T-helper 9 cell (primary cell): ENCODE measurements around the gene WNK3.

Source experiments
- DNase-seq: peaks from one replicate; pipeline ENCODE4 v3.0.0-alpha.2; 2020

WNK3 gene

DNA sequence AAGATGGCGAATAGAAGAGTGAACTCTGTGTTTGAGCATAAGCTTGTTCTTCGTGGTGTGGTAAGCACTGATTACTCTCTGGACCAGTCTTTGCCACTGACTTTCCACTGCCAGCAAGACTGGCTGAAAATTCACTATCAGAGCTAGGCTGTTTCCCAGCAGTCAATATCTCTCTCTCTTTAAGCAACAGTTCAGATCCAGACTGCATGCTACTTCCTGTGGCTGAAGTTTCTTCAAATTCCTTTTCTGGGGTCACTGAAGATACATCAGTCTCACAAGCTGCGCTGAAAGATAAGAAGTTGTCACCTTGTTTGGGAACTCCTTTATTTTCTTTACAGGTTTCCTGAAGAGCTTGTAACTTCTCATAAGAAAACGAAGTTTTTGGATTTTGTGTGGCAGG, 120.8 kb downstream of the WNK3 start:
- no peak for DNase-seq

DNA sequence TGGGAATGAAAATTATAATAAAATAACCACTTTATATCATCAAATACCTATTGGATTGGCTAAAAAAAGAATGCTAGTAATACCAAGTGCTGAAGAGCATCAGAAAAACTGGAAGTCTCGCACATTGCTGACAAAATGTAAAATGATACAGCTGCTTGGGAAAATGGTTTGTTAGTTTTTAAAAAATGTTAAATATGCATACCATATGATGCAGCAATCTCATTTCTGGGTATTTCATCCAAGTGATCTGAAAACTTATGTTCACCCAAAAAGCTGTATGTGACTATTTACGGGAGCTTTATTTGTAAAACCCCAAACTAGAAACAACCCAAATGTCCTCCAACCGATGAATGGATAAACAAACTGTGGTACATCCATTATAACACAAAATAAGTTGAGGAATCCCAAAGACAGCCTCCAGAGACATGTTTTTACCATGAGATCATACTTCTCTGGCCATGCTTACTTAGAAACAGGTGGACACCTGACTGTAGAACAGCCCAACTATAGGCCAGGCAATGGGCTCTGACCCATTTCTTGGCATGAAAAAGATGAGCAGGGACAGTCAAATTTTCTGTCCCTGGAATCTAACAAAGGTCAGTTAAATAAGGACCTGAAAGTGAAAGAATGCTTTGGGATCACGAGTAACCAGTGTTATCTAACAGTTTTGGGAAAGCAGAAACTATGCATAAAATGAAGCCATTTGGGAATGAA, 127.3 kb downstream of the WNK3 start:
- no peak for DNase-seq

DNA sequence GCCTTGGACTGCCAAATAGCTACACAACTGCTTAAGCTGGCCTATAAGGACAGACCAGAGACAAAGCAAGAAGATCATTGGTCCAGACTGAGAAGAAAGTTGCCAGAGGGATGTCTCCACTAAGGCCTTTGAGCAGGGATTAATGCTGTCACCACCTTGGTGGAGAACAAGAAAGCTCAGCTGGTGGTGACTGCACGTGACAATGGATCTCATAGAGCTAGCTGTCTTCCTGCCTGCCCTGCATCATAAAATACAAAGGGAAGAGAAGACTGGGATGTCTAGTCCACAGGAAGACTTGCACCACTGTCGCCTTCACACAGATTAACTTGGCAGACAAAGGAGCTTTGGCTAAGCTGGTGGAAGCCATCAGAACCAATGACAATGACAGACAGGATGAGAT, 134.3 kb downstream of the WNK3 start:
- no peak for DNase-seq

DNA sequence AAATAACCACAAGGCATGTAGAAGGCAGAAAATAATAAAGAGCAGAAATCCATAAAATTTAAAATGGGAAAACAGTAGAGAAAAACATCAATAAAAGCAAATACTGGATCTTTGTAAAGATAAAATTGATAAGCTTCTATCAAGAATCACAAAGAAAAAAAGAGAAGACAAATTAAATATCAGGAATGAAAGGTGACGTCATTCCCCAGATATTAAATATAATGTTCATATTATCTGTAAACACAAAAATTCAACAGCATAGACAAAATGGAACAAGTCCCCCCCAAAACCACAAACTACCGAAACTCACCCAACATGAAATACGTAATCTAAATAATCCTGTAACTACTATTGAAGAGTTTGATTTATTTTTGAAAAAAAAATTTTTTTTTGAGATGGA, 144.2 kb downstream of the WNK3 start:
- DNase-seq, result no peak

DNA sequence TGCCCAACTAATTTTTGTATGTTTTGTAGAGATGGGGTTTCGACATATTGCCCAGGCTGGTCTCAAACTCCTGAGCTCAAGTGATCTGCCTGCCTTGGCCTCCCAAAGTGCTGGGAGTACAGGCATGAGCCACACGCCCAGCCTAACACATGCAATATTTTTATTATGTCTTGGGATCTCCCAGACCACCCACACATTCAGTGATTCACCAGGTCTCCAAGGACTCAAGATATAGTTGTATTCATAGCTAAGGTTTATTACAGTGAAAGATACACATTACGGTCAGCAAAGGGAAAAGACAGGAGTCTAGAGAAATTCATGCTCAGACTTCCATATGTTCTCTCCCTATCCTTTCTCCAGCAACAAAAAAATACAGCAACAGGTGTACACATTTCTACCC, 149.3 kb downstream of the WNK3 start:
- DNase-seq, result no peak

DNA sequence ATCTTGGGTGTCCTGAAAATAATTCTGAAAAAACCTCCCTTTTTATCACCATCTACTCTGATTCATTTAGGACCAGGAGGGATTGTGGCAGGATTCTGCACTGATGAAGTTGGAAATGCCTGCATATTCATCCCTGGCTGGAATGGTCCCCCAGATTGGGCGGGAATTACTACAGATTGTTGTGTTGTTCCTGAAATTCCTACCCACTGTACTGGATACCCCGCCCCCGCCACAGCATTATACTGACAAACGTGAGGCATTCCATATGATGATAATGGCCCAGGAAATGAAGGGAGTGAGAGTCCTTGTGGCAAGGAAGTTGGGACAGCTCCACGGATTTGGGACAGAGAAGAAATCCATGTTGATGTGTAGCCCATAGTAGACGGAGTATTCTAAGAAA, 159.6 kb downstream of the WNK3 start:
- no peak for DNase-seq

DNA sequence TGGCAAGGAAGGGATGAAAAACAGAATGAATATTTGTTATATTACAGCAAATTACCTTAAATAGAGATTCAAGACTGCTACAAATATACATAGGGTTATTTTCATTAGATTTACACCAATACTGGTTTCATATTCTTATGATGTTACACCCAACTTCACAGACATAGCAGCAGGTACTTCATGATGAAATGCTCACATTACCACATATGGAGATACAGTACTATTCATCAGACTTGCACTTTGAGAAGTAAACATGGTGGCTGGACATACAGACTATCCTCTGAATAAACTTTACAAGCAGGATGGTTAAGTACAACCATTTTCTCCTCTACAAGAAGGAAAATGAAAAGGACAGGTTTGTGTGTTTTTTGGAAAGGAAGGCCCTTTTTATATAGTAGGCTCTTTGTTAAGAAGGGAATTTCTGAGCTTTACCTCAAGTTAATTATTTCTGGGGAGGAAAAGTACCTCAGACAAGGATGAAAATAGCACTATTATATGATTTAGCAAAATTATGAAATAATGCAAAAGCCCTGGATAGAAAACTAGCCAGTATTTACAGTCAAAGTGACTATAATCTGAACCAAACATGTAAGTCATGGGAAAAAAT, 162.8 kb downstream of the WNK3 start:
- DNase-seq, result no peak

DNA sequence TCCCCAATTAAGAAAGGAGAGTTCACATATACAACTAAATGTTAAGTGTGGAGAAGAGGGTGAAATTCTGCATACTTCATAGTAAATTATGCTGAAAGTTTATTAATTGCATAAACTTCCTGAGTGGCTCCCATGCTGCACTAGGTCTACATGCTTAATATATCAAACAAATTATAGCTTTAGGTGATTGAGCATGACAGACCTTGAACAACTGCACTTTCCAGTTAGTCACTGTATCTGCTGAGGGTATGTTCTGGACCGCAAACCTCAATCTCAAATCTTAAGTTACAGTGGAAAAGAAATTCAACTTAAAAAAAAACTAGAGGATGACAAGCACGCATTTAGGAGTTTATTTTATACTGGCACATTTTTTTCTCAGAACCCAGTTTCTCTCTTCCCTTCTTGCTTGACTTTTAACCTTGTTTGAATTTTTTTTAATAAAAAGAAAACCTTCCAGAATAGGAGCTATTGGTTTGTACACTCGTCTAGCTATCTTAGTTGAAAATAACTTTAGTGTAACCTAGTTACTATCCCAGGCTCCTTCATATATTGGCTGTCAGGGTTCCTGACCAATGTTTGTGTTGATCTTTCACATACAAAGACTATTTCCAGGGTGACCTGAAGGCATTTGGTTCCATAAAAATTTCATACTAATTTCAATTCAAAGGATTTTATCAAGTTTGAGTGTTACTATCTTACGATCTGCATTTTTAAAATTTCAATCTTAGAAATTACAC, 164.6 kb downstream of the WNK3 start:
- DNase-seq, result no peak

DNA sequence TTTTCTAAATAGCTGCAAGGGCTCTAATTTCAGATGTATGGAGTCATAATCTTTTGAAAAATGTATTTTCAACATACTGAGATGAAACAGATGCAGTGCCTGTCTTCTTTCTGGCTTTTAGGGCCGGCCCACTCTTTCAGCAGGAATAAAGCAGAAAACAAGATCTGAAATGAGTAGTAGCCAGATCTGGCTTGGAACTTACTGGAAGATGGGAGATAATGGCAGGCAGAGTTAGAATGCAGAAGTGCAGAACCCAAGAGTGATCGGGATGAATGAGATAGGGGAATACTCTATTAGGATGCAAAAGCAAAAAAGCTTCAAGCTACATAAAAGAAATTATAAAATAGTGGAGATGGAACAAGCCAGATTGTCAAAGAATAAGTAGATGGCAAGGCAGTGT, 173.4 kb downstream of the WNK3 start:
- DNase-seq, result no peak

DNA sequence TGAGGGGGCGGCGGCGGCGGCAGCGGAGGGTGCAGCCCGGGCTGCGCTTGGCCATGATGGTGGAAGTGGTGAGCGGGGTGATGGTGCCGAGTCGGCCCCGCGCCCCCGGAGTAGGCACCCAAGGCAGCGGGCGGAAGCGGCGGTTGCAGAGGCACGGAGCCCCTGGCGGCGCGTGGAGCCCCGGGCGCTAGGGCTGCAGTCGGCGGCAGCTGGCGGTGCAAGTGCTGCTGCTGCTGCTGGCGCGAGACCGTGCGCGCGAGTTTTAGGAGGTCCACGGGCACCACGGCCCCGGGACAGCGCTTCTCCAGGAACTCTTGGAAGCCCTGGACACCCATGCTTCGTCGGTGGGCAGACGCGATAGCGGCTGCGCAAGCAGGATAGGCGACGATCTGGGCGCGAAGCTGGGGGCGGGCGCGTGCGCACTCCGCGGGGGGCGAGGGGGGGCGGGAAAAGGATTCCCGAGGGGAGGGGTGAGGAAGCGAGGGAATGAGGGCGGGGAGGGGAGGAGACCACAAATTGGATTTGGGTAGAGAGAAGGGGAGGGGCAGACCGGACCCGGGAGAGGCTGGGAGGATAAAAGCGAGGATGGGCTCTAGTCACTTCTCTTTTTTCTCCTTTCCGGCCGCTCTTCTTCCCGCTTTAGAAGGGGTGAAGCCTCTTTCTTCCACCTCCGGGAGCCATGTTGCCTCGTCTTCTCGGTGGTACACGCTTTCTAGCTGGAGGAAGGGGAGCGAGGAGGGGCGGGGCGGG, 174.8 kb downstream of the WNK3 start, which contains the start of gene FAM120C:
TSS of gene FAM120C (minus strand) at position 391 of the 750 bp plus-strand sequence. CDS start at position 335, 56 bp downstream.
- DNase-seq, result peak; percentile 45

DNA sequence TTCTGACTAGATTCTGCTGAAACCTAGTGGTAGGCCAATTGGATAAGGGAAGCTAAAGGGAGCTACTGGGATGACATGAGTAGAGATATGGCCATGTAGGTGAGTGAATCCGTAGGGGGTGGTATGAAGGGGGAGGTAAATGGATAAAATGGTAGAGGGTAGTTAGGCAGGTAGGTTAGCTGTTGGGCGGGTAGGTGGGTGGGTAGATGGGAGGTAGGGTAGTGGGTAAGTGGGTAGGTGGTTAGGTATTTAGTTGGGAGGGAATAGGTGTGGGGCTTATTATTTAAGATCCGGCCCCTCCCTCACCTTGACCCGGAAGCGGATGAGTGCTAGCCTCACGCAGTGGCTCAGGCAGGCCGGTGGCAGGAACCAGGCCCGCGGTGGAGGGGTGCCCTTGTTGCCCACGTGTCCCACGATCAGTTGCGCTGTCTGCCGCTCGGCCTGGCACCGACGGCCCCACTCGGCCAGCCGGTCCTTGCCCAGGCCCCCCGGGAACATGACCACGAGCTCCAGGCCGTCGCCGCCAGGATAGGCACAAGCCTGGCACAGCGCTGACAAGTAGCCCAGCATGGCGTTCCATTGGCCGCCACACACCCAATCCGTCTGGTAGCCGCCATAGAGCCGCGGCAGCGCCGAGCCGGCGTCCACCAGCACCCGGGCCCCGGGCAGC, 175.5 kb downstream of the WNK3 start:
- DNase-seq, result peak; percentile 49

DNA sequence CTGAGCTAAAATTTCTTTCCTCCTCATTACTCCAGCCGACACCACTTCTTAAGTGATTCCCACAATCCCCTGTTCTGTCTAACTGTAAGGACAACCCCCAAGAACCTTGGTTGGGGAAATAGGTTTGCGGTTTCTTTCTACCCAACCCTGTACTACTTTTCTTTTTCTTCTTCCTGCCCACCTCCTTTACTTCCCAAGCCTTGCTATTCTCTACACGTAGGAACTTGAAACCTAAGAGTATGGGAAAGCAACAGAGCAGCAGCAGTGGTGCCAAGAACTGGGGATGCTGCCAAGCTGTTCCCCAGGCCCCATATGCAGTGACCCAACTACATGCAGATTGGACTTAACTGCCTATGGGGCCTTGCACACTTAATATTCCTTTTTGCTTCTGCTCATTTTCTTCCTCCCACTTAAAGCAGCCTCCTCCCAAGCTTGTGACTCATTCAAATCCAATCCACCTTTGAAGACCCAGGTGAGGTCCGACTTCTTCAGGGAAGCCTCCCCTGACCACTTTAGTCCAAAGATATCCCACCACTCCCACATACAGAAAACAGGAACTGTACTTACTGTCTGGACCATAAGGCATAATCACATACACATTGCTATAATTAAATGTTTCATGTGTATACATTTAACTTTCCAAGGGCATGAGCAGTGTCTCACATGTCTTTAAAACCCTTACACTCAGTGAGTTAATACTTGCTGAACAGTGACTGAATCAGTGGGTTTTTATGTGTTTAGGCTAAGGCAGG, 176.5 kb downstream of the WNK3 start:
- no peak for DNase-seq

DNA sequence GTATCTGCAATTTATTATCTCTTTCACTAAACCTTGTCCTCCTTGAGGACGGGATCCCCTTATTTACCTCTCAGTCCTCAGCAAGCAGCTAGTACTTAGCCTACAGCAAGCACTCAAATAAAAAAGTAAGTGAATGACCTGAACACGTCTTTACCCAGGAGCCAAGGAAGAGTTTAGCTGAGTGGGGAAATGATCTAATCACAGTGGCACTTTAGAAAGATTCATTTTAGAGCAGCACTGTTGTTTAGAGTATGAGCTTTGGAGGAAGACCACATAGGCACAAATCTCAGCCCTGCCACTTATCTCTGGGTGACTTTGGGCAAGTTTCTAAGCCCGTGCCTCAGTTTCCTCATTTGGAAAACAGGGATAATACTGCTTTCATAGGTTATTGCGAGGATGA, 177.4 kb downstream of the WNK3 start:
- no peak for DNase-seq

DNA sequence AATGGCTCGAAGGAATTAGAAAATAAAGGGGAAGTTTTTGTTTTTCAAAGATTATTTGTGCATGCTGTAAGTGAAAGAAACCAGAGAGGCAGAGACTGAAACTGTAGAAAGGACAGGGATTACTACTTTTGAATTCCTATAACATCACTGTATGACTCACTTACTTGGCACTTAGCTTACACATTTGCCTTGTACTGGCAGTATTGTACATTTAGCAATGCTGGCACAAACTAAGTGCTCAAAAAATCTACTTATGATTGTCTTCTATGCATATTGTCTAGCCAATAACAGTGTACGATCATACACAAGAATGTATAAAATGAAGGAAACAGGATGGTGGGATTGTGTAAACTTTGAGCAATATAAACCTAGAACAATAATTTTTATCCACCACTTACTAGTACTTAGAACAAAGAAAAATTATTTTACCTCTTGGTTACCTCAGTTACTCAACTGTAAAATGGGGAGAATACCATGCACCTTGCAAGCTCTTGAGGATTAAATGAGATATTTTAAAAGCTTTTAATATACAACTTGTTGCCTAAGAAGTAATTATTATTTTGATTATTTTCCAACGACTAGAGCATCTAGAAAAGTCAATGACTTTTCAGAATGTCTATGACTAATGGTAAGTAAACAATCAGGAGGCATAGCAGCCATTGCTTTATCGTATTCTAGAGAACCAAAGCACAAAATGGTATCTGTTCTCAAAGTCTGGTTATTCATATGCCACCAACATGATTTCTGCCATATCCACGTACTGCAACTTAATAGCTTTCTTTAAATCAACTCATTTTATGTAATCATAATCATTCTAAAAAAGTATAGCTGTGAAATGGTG, 179.5 kb downstream of the WNK3 start:
- no peak for DNase-seq

DNA sequence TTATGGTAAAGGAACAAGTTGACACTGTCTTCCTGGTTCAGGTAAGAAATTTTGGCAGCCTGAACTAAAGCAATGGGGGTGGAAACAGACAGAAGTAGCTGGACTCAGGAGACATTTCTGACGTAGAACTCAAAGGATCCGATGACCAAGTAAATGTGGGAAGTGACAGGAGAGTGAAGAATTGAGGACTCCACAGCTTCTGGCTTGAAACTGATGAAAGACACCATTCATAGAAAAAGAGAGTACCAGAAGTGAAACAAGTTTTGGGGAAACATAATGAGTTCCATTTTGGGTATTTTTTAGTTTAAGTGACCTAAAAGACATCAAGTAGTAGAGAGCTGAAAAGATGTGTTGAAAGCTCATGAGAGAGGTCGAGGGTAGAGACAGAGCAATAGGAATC, 180.5 kb downstream of the WNK3 start:
- no peak for DNase-seq

DNA sequence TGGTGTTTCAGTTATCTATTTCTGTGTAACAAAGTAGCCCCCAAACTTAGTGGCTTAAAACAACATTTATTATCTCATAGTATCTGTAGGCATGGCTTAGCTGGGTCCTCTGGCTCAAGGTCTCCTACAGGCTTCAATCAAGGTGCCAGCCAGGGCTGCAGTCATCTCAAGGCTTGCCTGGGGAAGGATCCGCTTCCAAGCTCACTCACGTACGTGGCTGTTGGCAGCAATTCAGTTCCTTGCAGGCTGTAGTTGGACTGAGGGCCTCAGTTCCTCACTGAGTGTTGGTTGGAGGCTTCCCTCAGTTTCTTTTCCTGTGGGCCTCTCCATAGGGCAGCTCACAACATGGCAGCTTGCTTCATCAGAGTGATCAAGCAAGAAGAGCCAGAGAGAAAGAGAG, 184.1 kb downstream of the WNK3 start:
- no peak for DNase-seq

DNA sequence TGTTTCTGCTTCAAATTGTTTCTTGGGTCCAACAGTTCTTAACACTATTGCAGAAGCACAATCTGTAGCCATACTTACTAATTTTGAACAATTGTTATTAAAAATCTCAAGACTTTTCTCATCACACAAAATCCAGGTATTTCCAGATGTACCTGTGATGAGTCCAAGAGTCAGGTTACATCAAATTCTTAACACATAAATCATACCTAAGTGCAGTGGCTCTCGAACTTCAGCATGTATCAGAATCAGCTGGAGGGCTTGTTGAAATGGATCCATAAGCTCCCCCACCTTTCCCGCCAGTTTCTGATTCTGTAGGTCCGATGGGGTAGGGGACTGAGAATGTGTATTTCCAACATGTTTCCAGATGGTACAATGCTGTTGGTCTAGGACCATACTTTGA, 185.4 kb downstream of the WNK3 start:
- DNase-seq, result no peak

DNA sequence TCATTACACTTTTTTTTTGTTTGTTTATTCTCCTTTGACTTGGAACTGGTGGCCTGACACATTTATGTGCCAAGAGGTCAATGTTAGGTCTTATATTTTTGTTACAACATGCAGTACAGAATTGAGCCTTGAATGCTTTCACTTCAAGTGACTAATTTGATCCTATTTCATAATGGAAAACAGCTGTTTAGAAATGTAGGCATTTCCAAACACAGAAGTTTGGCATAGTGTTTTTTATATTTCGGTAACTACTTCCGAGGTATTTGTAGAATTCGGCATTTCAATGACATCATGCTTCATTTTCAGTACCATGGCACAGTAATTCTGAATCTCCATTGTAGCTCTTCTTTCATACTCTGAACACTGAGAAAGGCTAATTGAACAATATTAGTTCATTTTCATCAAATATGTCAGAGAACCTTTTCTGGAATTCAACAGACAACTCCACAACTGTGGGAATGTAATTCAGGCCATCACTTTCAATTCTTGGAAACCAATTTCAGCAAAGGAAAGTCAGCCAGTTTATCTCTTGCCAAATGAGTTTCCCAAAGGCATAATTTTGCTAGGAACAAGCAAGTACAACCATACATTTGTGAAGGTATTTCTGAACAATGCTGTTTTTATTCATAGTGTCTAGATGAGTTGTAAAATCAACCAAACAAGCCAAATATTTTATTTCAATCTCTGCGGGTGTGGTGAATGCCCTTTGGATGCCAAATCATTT, 186.2 kb downstream of the WNK3 start:
- no peak for DNase-seq

DNA sequence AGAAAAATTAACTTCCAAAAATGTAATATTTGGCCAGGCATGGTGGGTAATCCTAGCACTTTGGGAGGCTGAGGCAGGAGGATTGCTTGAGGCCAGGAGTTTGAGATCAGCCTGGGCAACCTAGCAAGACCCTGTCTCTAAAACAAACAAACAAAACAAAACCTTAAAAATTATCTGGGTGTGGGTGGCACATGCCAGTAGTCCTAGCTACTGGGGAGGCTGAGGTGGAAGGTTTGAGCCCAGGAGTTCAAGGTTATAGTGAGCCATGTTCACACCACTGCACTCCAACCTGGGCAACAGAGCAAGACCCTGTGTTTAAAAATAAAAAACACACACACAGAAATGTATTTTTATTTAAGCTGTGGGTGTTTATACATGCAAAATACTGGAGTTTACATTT, 186.8 kb downstream of the WNK3 start:
- no peak for DNase-seq

DNA sequence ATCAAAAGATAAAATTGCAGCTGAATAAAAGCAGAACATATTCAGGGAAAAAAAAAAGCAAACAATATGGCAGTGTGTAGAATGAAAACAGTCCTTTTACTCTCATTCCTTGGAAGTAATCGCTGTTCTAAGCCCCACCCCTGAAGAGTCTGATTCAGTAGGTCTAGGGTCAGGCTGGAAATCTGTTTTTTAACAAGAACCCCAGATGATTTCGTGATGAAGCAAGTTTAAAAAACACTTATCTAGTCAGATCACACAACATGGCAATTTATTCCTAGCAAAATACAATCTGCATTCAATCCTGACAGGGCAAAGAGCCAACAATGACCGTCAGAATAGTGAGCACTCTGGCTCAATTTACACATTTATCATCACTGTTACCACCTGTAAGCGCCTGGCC, 190.9 kb downstream of the WNK3 start:
- no peak for DNase-seq
